NK-92 (cell line): Measurements from ENCODE around the gene SENP8.
"Not testable (repeated sequence)": the region's sequence is repeated elsewhere in the genome, so short reads cannot be mapped to it uniquely, and the experiment has no call there.

ENCODE experiments used
- DNase-seq: peaks from one replicate; lab custom pipeline; 2025; ENCODE audit not compliant: unreplicated experiment; lab: John Stamatoyannopoulos, UW

SENP8 gene

DNA sequence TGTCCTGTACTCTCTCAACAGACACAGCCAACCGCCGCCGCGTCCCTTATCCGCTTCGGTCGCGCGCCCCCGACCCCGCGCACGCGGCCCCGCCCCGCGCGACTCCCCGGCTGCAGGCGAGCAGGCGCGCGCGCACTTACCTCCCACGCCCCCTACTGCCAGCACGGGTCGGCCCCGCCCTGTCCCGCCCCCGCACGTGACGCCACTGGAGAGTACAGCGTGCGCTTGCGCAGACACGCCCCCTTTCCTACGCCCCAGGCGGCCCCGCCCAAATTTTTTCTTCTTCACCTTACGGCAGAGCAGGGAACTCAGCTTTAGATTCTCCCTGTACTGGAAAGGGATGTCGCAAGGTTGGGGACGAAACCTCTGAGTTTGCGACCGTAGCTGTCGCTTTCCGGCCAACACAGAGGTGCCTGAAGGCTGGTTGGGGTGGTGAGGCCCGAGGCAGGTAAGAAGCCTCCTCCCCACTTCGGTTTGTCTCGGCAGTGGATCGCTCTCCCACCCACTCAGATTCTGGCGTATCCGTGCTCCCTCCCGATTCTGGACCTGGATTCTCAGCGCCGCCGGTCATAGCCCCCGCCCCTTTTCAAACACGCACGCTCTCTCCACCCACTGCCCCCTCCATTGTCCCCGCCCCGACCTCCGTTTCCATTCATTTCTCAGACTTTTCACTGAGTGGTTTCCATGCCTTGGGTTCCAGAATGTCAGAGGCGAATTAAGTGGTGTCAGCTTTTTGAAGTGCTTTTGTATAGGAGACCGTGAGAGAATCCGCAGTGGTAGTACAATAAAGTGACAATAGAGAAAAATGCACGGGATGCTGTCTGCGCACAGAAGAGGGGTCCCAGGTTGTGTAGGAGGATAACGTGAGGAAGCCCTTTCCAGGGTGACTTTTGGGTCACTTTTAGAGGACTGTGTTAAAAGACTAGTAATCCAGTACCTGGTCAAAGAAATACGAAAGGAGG lies at the start of gene SENP8, which contains the start of gene MYO9A:
Gene SENP8 (plus strand): TSS at position 387 of the 962 bp plus-strand sequence. CDS start 21,221 bp downstream, outside the sequence.
Gene MYO9A (minus strand): TSS at position 134 of the 962 bp plus-strand sequence. CDS start 71,587 bp downstream, outside the sequence.
- peak; percentile 89 for DNase-seq

GRCh38 chr15:72068856-72069255 lies 49.3 kb upstream of the SENP8 start:
- no peak for DNase-seq

GRCh38 chr15:72070817-72071447 lies 47.3 kb upstream of the SENP8 start:
- no peak for DNase-seq

- not testable (repeated sequence) for DNase-seq
Observed at GRCh38 chr15:72071448-72071825, 46.8 kb upstream of the SENP8 start.

DNA sequence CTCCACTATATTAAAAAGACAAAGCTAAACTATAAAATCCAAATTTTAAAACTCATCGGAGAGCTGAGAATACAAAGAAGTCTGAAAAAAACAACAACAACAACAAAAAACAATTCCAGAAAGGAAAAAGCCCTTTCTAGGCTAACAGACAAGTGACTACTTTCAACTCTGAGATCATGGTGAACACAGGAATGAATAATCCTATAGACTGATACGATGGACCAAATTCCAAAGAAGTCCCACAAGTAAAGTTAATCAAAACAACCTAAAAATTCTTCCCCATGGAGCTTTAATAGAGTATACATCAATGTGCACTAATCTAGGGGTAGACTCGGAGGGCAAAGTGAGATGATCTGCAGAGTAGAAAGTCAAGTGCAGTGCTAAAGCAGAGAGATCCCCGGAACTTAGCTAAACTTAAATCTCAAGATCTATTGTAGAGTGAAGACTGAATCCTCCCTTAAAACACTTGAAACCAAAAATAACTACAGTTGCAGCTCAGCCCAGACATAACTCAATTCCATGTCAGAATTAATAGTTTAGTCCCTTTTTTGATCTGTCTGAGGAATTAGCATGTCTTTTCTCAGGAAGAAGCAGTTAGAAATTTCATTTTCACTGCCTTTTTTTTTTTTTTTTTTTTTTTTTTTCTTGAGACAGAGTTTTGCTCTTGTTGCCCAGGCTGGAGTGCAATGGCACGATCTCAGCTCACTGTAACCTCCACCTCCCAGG lies 43.7 kb upstream of the SENP8 start:
- no peak for DNase-seq

DNA sequence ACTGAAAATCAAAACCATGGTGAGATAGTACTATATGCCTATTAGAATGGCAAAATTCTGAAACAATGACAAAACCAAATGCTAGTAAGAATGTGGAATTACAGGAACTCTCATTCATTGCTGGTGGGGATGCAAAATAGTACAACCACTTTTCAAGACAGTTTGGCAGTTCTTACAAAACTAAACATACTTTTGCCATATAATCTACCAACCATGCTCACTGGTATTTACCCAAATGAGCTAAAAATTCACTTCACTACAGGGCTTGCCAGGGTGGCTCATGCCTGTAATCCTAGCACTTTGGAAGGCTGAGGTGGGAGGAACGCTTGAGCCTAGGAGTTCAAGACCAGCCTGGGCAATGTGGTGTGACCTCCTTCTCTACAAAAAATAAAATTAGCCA lies 40.3 kb upstream of the SENP8 start:
- no peak for DNase-seq

DNA sequence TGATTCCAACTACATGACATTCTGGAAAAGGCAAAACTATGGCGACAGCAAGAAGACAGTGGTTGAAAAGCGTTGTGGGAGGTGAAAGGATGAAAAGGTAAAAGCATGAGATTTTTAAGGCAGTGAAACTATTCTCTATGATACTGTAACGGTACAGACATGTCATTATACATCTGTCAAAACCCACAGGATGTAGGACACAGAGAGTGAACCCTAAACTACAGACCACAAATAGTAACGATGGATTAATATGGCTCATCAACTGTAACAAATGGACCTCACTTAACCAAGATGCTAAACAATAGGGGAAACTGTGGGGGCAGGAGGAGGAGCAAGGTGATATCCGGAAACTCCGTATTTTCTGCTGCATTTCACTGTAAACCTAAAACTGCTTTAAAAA lies 39.3 kb upstream of the SENP8 start:
- DNase-seq = no peak

- DNase-seq = no peak
Observed at GRCh38 chr15:72082176-72082575, 36.0 kb upstream of the SENP8 start.

- DNase-seq = no peak
Observed at GRCh38 chr15:72086010-72086697, 32.0 kb upstream of the SENP8 start.

GRCh38 chr15:72086920-72087648 lies 31.1 kb upstream of the SENP8 start:
- DNase-seq = no peak

GRCh38 chr15:72092006-72092405 lies 26.2 kb upstream of the SENP8 start:
- no peak for DNase-seq

DNA sequence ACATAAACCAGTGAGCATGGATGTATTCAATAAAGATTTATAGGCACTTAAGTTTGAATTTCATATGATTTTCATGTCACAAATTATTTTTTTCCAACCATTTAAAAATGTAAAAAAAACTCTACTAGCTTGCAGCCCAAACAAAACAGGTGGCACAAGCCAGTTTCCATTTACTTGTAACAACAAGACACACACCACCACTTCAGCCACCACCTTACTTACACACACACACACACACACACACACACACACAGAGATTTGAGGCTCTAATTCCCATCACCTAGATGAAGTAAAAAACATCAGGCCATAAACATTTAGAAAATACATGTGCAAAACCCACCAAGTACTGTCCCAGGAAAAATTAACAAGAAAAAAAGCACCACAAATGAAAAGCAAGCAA lies 25.5 kb upstream of the SENP8 start:
- DNase-seq = no peak

- no peak for DNase-seq
Observed at GRCh38 chr15:72096796-72097195, 21.4 kb upstream of the SENP8 start.

- no peak for DNase-seq
Observed at GRCh38 chr15:72098040-72098439, 20.2 kb upstream of the SENP8 start.

DNA sequence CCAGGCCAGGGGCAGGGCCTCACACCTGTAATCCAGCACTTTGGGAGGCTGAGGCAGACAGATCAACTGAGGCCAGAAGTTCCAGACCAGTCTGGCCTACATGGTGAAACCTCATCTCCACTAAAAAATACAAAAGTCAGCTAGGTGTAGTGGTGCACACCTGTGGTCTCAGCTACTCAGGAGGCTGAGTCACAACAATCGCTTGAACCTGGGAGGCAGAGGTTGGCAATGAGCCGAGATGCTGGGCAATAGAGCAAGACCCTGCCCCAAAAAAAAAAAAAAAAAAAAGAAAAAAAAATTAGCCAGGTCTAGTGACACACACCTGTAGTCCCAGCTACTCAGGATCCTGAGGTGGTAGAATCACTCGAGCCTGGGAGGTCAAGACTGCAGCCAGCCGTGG lies 19.0 kb upstream of the SENP8 start:
- no peak for DNase-seq

DNA sequence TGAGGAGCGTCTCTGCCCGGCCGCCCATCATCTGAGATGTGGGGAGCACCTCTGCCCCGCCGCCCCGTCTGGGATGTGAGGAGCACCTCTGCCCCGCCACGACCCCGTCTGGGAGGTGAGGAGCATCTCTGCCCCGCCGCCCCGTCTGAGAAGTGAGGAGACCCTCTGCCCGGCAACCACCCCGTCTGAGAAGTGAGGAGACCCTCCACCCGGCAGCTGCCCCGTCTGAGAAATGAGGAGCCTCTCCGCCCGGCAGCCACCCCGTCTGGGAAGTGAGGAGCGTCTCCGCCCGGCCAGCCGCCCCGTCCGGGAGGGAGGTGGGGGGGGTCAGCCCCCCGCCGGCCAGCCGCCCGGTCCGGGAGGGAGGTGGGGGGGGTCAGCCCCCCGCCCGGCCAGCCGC lies 17.7 kb upstream of the SENP8 start:
- DNase-seq = not testable (repeated sequence)

DNA sequence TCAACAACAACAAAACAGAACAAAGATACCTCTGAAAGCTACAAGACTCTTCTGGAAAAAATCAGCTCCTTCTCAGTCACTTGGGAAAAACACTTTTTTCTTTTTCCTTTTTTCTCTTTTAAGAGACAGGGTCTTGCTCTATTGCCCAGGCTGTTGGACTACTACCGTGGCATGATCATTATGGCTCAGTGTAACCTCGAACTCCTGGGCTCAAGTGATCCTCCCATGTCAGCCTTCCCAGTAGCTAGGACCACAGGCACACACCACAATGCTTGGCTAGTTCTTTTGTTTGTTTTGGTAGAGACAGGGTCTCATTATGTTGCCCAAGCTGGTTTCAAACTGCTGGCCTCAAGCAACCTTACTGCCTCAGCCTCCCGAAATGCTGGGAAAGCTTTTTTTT lies 13.1 kb upstream of the SENP8 start:
- no peak for DNase-seq

GRCh38 chr15:72106068-72106467 lies 12.1 kb upstream of the SENP8 start:
- no peak for DNase-seq

DNA sequence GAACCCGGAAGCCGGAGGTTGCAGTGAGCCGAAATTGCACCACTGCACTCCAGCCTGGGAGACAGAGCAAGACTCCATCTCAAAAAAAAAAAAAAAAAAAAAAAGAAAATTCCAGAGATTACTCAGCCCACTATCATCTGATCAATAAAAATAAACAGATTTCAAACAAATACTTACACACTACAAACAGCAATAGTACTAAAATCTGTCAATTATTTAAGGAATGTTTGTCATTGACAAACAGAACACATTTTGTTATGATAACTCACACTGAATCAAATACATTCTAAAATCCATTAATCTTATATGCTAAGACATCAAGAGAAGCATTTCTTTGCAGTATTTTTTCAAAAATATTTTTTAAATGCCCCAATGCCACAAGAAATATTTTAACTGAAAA lies 7.8 kb upstream of the SENP8 start:
- DNase-seq = no peak

DNA sequence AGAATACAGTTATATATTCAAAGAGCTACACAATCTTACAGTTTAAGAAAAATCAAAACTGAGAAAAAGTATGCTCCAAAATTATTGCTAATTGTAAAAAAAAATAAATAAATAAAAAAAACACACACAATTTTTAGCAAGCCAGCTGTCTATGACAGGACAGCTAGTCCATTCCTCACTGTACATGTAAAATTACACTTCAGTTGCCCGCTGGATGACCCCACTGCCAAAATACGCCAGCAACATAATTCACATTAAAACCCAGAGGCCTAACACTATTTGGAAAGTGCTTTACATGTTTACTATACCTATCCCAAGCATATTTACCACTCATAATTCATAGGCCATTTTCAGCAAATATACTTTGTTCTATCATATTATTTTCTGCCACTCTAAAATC lies 6.1 kb upstream of the SENP8 start:
- no peak for DNase-seq
